GM19455 (cell line): Measurements from ENCODE around the gene NPTN.
A peak's percentile ranks its signal among the peaks of the same experiment; 100 is the strongest.

ENCODE experiments used
- ATAC-seq: cut with Tn5 transposase; IDR thresholded peaks from one replicate; pipeline ENCODE4 v1.9.1; 2021; ENCODE audit not compliant: unreplicated experiment

Gene NPTN

DNA sequence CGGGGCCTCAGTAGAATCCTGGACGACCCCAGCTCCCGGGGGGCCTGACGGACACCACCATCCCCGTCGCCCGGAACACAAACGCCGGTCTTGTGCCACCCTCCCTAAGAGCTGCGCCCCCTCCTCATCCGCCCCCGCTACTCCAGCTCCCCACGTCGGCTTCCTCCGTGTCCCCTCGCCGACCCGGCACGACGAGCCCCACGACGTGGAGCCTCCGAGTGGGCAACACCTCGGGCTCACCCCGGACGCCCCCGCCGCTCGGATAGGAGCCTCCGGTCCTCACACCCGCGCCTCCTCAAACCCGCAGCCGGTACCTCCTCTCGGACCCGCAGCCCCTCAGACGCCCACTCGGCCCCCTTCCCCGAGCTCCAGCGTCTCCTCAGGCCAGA lies 525 bp downstream of the NPTN start:
- peak; percentile 12 for ATAC-seq

GRCh38 chr15:73631915-73632669 lies 1.1 kb downstream of the NPTN start:
- ATAC-seq = no peak

- no peak for ATAC-seq
These were observed 2.2 kb downstream of the NPTN start for GRCh38 chr15:73630921-73631362.

- ATAC-seq = no peak
These were observed 3.3 kb downstream of the NPTN start for GRCh38 chr15:73629798-73630429.

- no peak for ATAC-seq
These were observed 4.0 kb downstream of the NPTN start for GRCh38 chr15:73628976-73629797.

DNA sequence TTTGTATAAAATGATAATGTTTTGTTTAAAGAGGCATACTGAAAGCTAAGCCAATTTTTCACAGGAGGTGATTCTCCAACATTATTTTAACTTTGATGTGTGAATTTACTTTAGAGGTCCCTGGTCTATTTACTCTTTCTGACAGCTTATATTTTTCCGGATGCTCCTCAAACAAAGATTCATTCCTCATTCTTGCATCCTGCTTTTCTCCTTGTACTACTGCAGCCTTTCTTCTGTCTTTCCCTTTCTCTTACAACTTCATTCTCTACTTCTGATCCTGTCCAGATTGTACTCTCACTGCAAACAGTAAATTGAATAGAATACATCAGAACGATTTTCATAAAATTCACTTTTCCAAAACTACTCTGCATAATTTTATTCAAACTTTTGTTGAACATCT lies 5.1 kb downstream of the NPTN start:
- ATAC-seq = no peak

DNA sequence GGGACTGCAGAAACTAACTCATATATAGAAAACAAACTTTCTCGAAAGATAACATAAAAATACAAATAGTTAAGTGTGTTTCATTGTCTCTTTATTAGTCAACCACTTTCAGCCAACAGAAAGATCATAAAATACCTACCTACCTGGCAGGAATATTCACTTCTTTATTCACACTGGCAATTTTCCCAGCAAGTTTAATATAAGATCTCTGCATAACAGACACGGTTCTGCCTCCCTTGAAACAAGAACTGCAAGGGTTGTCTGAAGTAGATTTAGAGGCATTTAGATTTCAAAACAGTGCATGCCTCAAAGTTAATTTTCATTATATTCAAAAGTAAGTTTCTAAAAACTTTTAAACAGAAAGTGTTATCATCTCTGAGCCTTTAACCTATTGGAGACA lies 7.1 kb downstream of the NPTN start:
- no peak for ATAC-seq

- no peak for ATAC-seq
These were observed 8.7 kb downstream of the NPTN start for GRCh38 chr15:73624530-73624929.

GRCh38 chr15:73621286-73621826 lies 11.8 kb downstream of the NPTN start:
- no peak for ATAC-seq

DNA sequence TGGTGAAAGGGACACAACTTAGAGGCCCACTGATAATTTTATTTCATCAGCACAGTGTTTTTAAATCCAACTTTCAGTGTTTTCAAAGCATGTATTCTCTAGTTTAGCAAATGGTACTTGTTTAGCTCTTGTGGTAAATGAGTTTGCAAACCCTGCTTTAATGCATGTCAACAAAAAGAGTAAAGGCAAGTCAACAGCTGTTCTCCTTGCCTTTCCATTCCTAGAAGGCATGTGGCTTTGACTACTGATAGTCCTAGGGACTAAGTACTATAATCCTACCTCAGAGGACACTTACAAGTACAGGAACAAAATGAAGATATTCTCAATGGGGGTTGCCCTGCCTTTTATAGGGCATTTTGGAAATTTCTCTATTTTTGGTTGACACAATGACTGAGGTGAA lies 13.1 kb downstream of the NPTN start:
- no peak for ATAC-seq

GRCh38 chr15:73617913-73618312 lies 15.3 kb downstream of the NPTN start:
- no peak for ATAC-seq

DNA sequence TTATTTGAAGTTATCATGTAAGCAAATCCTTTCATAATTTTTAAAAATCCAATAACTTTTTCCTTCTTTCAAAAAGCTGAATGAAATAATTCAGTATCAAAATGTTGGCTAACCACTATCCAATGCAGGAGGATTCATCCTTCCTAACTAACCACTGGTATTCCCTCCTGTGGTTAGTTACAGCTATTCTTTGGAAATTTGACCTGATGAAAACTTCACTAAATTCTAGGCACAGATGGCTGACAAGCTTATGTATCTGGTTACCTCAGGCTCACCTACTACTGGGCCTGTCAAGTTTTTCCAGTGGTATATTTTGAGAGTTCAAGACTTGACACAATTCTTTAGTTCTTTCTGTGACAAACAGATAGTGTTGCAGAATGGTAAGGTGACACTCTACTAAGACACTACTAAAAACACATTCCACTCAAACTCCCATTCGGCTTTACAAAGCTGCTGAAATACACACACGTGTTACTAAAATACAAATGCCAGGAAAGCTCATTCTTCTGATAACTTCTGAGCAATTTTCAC lies 15.8 kb downstream of the NPTN start:
- no peak for ATAC-seq

DNA sequence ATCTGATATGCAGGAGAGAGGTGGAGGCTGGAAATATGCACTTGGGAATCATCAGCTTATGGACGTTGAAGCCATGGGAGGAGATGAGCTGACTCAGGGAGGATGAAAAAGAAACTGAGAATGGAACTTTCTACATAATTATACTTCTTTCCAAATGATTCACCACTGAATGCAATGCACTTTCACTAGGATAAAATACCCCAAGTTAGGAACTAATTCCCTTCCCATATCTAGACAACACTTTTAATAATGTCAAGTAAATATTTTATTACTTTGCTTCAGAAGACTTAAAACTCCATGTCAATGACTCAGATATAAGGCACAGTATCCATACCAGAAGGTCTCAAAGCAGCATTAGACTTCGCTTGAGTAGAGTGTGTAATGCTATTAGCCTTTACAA lies 24.2 kb downstream of the NPTN start:
- no peak for ATAC-seq

DNA sequence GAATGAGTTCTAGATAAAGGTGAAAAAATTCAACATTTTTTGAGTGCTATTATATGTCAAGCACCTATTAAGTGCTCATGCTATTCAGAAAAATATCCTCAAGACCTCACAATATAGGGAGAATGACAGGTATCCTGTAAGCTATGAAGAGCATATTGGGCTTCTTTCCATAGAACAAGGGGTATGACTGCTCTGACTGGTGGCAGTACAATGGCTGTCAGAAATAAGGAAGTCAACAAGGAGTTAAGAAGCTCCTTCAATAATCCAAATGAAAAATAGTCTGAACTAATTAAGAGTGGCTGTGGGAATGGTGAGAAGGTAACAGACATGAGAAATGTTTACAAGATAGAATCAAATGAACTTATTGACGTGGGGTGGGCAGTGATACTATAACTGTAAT lies 24.7 kb downstream of the NPTN start:
- ATAC-seq = no peak

- ATAC-seq = no peak
These were observed 25.3 kb downstream of the NPTN start for GRCh38 chr15:73607843-73608242.

DNA sequence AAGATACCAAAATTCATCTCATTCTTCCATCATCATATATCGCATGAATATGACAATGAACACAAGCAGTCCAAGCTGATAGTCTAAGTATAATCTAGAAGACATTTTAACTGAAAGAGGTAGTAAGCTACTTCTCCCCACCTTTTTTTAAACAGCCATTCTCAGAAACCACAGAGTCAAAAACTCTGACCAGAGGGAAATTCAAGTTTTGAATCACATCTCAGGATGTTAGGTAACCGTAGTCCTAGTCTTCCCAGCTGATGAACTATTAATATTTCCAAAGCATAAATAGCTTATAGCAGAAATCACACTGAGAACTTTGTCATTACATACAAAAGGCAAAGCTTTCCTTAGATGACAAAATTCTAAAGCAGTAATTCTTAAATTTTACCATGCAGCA lies 25.8 kb downstream of the NPTN start:
- no peak for ATAC-seq

- no peak for ATAC-seq
These were observed 27.3 kb downstream of the NPTN start for GRCh38 chr15:73605759-73606436.

- no peak for ATAC-seq
These were observed 28.7 kb downstream of the NPTN start for GRCh38 chr15:73604477-73604876.

DNA sequence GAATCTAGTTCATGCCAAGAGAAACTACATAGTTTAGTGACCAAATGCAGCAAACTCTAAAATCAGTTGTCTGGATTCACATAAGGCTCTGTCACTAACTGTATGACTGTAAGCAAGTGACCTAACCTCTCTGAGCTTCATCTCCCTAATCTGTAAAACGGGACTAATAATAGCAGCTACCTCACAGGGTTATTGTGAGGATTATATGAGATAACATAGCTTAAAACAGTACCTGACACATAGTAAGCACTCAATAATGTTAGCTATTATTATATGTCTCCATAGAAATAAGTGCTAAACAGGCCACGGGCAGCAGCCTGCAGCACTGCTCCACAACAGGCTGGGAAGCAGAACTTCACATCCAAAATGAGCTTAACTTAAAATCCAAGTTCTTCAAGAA lies 30.2 kb downstream of the NPTN start:
- ATAC-seq = no peak

DNA sequence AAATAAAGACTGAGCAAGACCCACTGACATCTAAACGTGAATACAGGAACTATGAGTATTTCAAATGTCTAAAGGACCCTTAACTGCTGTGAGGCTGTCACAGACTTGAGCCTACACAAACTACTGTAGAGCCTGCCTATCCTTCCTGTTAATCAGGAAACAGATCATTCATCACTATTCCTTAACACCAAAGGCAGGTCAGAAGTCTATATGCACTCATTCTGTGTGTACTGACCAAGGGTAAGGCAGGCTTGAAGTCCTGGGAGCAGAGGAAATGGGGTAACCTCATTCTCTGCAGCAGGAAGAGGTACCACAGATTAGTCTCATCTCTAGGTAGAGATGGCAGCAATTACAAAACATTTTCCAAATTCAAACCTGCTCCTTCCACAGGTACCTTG lies 30.7 kb downstream of the NPTN start:
- no peak for ATAC-seq
